GM21381 (cell line): ENCODE data around the gene PPM1M.
A peak's percentile ranks its signal among the peaks of the same experiment; 100 is the strongest.

ENCODE experiments used
- ATAC-seq: cut with Tn5 transposase; IDR thresholded peaks from one replicate; pipeline ENCODE4 v1.9.1; 2021; ENCODE audit warnings: mild to moderate bottlenecking, moderate library complexity; ENCODE audit not compliant: unreplicated experiment

The PPM1M gene

DNA sequence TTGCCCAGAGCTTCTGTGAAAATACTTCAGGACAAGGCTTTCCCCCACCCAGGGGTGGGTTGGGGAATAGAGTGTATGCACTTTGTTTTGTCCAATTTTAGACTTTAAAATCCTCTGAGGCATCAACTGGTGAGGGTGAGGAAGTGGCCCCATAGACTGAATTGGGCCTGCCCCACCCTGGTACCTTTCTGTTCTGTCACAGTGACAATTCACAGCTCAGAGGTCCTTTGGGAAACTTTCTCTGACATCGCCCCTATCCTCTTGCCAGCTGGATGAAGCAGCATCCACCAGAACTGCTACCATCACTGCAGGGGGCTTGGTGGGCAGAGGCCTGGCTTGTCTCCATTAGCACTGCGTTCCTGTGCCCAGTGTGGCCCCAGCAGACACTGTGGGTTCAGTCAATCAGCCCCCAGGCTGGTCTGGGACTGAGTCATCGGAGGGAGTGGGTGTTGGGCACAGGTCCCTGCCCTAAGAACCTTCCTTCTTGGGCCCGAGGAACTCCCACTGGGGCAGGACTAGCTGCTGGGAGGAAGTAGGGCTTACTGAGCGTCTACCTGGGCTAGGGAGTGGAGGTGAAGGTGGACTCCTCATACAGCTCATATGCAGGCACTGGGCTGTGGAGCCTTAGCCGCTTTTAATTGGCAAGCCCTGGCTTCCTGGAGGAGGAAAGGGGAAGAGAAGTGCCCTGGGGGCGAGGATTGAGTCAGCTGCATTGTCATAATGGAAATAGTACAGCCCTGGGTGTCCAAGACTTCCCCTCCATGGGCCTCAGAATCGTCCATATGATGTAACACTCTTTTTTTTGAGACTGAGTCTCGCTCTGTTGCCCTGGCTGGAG lies 1.5 kb upstream of the PPM1M start:
- peak; percentile 33 for ATAC-seq

DNA sequence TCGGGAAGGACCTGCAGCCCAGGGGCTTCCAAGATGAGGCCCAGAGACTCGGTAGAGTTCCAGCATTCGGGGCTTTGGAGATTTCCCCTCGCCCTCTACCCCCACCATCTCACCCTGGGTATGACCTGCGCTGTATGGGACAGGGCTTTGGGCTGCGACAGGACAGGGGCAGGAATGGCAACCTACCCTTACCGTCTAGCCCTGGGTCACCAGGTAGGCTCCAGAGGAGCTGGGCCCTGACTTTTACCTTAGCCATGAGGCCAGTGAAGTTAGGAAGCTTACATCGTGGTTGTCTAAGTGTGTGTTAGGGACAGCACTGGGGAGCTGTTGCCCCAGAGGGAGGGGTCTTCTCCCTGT lies 683 bp downstream of the PPM1M start:
- no peak for ATAC-seq

DNA sequence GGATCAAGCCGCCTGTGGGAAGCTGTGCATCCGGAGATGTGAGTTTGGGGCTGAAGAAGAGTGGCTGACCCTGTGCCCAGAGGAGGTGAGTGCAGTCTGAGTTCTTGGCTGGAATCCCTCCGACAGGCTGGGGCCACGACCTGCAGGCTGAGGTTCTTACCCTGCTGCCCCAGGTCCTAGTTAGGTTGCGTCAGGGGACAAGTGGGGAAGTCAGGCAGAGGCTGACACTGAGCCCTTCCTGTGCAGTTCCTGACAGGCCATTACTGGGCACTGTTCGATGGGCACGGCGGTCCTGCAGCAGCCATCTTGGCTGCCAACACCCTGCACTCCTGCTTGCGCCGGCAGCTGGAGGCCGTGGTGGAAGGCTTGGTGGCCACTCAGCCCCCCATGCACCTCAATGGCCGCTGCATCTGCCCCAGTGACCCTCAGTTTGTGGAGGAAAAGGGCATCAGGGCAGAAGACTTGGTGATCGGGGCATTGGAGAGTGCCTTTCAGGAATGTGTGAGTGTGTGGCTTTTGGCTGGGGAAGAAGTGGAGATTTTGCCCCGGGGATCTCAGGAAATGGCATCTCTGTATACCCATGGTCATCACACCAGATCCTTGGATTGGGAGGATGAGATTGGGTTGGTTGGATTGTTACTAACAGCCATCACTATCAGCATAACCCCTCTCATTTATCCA lies 1.3 kb downstream of the PPM1M start:
- no peak for ATAC-seq

GRCh38 chr3:52247409-52248164 lies 2.0 kb downstream of the PPM1M start:
- ATAC-seq, result no peak

GRCh38 chr3:52248165-52248541 lies 2.6 kb downstream of the PPM1M start:
- no peak for ATAC-seq

GRCh38 chr3:52248816-52249547 lies 3.4 kb downstream of the PPM1M start:
- ATAC-seq, result no peak

GRCh38 chr3:52249683-52250082 lies 4.1 kb downstream of the PPM1M start:
- ATAC-seq, result no peak

DNA sequence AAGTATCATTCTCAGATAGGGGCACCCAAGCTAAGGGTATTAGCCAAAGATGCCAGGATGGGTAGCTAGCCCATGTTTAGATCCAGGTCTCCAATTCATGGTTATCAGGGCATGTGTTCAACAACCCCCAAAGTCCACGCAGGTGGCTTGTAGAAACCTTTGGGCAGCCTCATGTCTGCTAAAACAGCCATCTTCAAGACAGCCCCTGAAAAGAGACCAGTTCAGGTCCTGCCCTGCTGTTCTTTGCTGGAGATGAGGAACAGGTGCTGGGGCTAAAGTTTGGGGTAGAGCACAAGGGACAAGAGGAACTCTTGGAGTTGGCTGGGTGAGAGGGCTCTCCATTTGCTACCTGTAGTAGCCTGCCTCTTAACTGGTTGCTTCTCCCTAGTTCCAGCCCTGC lies 4.6 kb downstream of the PPM1M start:
- ATAC-seq, result no peak

DNA sequence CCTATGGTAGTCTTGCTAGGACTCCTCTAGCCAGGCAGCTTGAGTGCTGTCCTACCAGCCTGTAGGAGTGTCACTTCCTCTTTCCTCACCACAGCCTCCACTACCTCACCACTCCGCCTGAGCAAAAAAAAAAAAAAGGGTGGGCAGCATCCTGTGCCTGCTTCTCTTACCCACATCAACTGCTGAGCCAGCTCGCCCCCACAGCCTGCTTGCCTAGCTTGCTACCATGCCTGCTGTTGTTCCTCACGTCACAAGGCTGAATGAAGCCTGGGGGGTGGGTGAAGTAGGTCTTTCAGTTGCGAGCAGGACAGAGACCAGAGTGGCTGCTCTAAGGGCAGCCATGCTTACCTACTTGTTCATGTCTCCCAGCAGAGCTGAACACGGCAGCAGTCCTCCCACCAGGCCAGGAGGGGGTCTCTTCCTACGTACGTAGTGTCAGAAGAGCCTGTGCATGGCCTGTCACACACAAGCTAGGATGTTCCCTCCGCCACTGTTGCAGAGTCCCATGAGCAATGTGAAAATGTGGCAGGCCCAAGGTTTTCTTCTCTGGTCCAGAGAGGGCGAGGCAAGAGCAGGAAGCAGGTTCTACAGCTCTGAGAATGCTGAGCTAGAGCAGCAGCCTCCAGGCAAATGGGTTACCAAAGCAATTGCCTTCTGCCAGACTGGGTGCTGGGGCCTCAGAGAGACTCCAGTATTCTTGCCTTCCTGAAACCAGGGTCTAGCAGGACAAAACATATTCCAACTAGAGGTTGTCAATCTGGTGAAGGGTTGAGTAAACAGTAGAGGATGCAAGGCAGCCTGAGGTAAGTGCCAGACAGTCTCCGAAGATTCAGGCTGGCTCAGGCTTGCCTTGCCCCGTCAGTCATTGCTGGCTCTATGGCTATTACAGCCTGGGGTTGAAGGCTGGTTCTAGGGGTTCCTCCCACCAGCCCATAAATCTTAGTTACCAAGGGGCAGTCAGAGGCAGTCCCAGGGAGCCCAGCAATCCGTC lies 8.1 kb downstream of the PPM1M start:
- peak; percentile 90 for ATAC-seq

- no peak for ATAC-seq
These were observed 9.0 kb downstream of the PPM1M start for GRCh38 chr3:52254608-52255007.

- no peak for ATAC-seq
These were observed 10.6 kb downstream of the PPM1M start for GRCh38 chr3:52256159-52256558.

DNA sequence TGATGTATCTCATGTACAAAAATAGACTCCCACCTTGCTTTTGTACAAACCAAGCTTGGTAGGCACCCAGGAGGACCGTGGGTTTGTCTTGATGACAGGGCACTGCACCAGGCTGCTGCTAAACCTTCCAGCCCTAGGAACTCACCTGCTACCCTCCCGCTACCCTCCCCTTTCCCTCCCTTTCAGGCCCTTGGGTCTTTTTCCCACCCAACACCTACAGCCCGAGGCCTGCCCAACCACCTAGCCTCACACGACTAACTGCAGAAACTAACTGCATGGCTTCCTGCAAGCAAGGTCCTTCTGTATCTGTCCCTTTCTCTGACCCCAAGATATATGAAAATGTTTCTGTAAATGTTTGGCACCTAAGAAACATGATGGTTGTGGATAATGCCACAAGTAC lies 11.1 kb downstream of the PPM1M start:
- ATAC-seq, result no peak

GRCh38 chr3:52257911-52258310 lies 12.4 kb downstream of the PPM1M start:
- no peak for ATAC-seq

GRCh38 chr3:52259035-52259434 lies 13.5 kb downstream of the PPM1M start:
- no peak for ATAC-seq

GRCh38 chr3:52259448-52259847 lies 13.9 kb downstream of the PPM1M start:
- no peak for ATAC-seq

- ATAC-seq, result no peak
These were observed 16.9 kb downstream of the PPM1M start for GRCh38 chr3:52262447-52262846.

DNA sequence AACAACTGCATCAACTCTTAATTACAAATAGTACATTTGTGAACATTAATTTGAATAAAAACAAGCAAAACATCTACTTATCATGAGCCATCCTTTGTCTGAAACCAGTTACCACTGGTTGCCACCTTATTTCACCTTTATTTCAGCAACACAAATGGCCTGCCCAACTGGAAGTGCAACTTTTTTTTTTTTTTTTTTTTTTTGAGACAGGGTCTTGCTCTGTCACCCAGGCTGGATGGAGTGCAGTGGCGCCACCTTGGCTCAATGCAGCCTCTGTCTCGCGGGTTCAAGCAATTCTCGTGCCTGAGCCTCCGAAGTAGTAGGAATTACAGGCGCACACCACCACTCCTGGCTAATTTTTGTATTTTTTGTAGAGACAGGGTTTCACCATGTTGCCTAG lies 19.8 kb downstream of the PPM1M start:
- ATAC-seq, result no peak

- ATAC-seq, result no peak
These were observed 22.5 kb downstream of the PPM1M start for GRCh38 chr3:52268036-52268435.

GRCh38 chr3:52269776-52270175 lies 24.2 kb downstream of the PPM1M start:
- no peak for ATAC-seq

GRCh38 chr3:52270252-52270754 lies 24.7 kb downstream of the PPM1M start:
- ATAC-seq, result no peak
